ENCODE measurements around the gene TAC1. TPM values are rescaled to one million over a fixed set of nuclear protein-coding genes. Genes with fewer than 3 reads are reported as not detected.

Gene TAC1
- total RNA-seq, 120 experiments from 2014 or later: 1.7 to 30.1 (median 10.5) TPM

Other genes with a start within 250 kb of the TAC1 start
- 100 to 1,000 TPM in 64 of 120 experiments, 10 to 100 TPM in 56; 42.2 to 156 (median 101) TPM for gene ASNS, start 140.3 kb downstream of the TAC1 start, total RNA-seq